CD4-positive, alpha-beta memory T cell (primary cell): ENCODE data around the gene SAA2. TPM values are rescaled to one million over a fixed set of nuclear protein-coding genes. Genes with fewer than 3 reads are reported as not detected.

Experiments
- CTCF ChIA-PET: fragments of 350-600 bp; sonication (Branson Sonifier 250); formaldehyde crosslinking; loops from one replicate; lab custom pipeline; 2021; ENCODE audit warnings: inconsistent platforms; ENCODE audit not compliant: partially characterized antibody; lab: Charles Lee
- POLR2A ChIA-PET: fragments of 350-600 bp; sonication (Branson Sonifier 250); formaldehyde crosslinking; loops from one replicate; lab custom pipeline; 2021; ENCODE audit not compliant: partially characterized antibody; lab: Charles Lee
- DNase-seq, 5 donors: peaks; one replicate each; pipeline versions ENCODE4 v3.0.0 to v3.0.0-alpha.2; 2020 to 2022; ENCODE audit warnings: mixed read lengths in 1 of 5
- H3K27ac ChIP-seq: one replicate; pipeline ENCODE4 v1.7.0; 2013; ENCODE audit warnings: low read depth, low read length
- H3K27me3 ChIP-seq: 2 replicates; pipeline ENCODE4 v1.7.0; 2013; ENCODE audit warnings: mild to moderate bottlenecking, low read length, moderate library complexity; ENCODE audit not compliant: insufficient read depth
- H3K36me3 ChIP-seq: 2 replicates; pipeline ENCODE4 v1.7.0; 2013; ENCODE audit warnings: mild to moderate bottlenecking, low read length, moderate library complexity; ENCODE audit not compliant: insufficient read depth
- H3K4me1 ChIP-seq: 2 replicates; pipeline ENCODE4 v1.7.0; 2013; ENCODE audit warnings: mild to moderate bottlenecking, low read length, moderate library complexity; ENCODE audit not compliant: insufficient read depth
- H3K4me3 ChIP-seq, 2 donors: one replicate each; pipeline ENCODE4 v1.7.0; 2013; ENCODE audit warnings: low read length in 2 of 2, mild to moderate bottlenecking in 1 of 2
- H3K9me3 ChIP-seq, 2 donors: one replicate each; pipeline ENCODE4 v1.7.0; 2013; ENCODE audit warnings: low read length in 2 of 2, control low read depth in 1 of 2; ENCODE audit not compliant: control insufficient read depth in 1 of 2
- H3K27ac Mint-ChIP-seq, 7 donors: one replicate each; pipeline ENCODE4 v1.8.0; 2020 to 2021; ENCODE audit warnings: mixed read lengths in 7 of 7, mild to moderate bottlenecking in 6 of 7, inconsistent platforms in 3 of 7, moderate library complexity in 3 of 7
- H3K27me3 Mint-ChIP-seq, 2 donors: one replicate each; pipeline ENCODE4 v1.8.0; 2020 to 2021; ENCODE audit warnings: mixed read lengths in 2 of 2
- H3K36me3 Mint-ChIP-seq, 2 donors: one replicate each; pipeline ENCODE4 v1.8.0; 2020 to 2021; ENCODE audit warnings: mixed read lengths in 2 of 2, inconsistent platforms in 1 of 2, mild to moderate bottlenecking in 1 of 2
- H3K4me1 Mint-ChIP-seq, 4 donors: one replicate each; pipeline ENCODE4 v1.8.0; 2020 to 2021; ENCODE audit warnings: mixed read lengths in 4 of 4, mild to moderate bottlenecking in 1 of 4
- H3K4me3 Mint-ChIP-seq, 8 donors: one replicate each; pipeline ENCODE4 v1.8.0; 2020 to 2021; ENCODE audit warnings: mixed read lengths in 8 of 8, mild to moderate bottlenecking in 7 of 8, moderate library complexity in 6 of 8, inconsistent platforms in 3 of 8
- H3K9me3 Mint-ChIP-seq, 8 donors: one replicate each; pipeline ENCODE4 v1.8.0; 2020 to 2021; ENCODE audit warnings: mixed read lengths in 8 of 8, mild to moderate bottlenecking in 5 of 8, inconsistent platforms in 3 of 8, moderate library complexity in 1 of 8
- intact Hi-C: fragments of 100-400 bp; cut with micrococcal nuclease; formaldehyde crosslinking; loops from one replicate; pipeline ENCODE4 v1.15.1; 2023
- polyA plus RNA-seq, 2 donors: library from polyadenylated mRNA; unstranded; fragments of 300-500 nt; fragmentation: Illumina TruSeq; gene quantifications; one replicate each; pipeline ENCODE4 v1.2.3, GENCODE V29; 2021
- total RNA-seq, 2 experiments: library from RNA; stranded (reverse); gene quantifications; one replicate each; pipeline ENCODE4 v1.2.3, GENCODE V29; 2021

SAA2 gene
- total and polyA plus RNA-seq, 4 experiments from 2014 or later, result not detected

DNA sequence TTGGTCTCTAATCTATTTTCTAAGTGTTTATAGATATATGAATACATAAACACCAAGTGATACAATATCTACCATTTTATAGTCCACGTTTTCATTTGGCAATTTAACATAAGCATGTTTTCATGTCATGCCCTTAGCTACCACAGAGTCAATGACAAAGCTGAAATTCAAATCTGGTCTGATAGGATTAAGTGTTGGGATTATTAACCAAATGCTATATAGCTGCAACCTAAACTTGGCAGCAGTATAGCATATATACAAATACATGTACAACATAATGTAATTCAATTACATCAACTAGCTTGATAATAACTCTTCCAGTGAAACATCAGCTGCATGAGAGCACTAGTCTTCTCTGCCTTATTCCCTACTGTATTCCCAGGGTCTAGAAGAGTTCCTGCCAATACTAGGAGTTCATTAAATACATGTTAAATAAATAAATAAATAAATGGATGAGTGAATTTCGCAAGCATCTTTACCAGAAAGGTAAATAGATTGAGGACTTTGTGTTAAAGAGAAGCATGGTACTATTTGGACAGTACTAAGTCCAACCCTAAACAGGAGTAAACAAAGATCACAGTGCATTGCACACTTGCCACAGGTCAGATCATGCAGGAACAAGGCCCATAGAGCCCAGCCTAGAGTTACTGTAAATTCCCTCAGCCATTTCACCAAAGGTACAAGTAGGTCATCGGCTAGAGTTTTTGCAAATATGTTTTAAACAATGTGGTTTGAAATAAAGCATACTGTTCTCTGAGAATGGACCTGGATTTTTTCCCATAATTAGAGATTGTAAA, 24.7 kb downstream of the SAA2 start:
- POLR2A ChIA-PET, result no interaction called here
- H3K27ac ChIP-seq, result no peak overlapping the region
- no peak overlapping the region for H3K4me3 Mint-ChIP-seq
- no peaks in the 10 kb centered on the region for H3K9me3 ChIP-seq
- H3K36me3 ChIP-seq, result no peaks in the 10 kb centered on the region
- CTCF ChIA-PET, result no interaction called here
- peaks cover 0 to 2% (median 0%) of the 10 kb centered on the region in 8 donors for H3K9me3 Mint-ChIP-seq
- intact Hi-C loops, result no loop called here
- H3K27ac Mint-ChIP-seq, result no peak overlapping the region
- H3K4me1 ChIP-seq, result no peaks in the 10 kb centered on the region
- no peak for DNase-seq
- no peaks in the 10 kb centered on the region for H3K4me1 Mint-ChIP-seq
- peaks cover 7 to 8% of the 10 kb centered on the region in 2 donors for H3K27me3 Mint-ChIP-seq
- no peak overlapping the region for H3K4me3 ChIP-seq
- H3K27me3 ChIP-seq, result no peaks in the 10 kb centered on the region
- no peaks in the 10 kb centered on the region for H3K36me3 Mint-ChIP-seq

- Histone ChIP-seq H3K27me3 (no peaks in the 10 kb centered on the region), H3K27ac (no peak overlapping the region), H3K4me1 (no peaks in the 10 kb centered on the region), H3K36me3 (no peaks in the 10 kb centered on the region), H3K9me3 (no peaks in the 10 kb centered on the region), H3K4me3 (no peak overlapping the region)
- ChIA-PET POLR2A (no interaction called here), CTCF (no interaction called here)
- no peak for DNase-seq
- Mint-ChIP-seq H3K36me3 (no peaks in the 10 kb centered on the region), H3K4me3 (no peak overlapping the region), H3K27ac (no peak overlapping the region), H3K9me3 (peaks cover 0 to 4% (median 0%) of the 10 kb centered on the region in 8 donors), H3K27me3 (peaks cover 7 to 9% of the 10 kb centered on the region in 2 donors), H3K4me1 (no peaks in the 10 kb centered on the region)
- intact Hi-C loops, result no loop called here
Observed at GRCh38 chr11:18222814-18223421, 25.6 kb downstream of the SAA2 start.

DNA sequence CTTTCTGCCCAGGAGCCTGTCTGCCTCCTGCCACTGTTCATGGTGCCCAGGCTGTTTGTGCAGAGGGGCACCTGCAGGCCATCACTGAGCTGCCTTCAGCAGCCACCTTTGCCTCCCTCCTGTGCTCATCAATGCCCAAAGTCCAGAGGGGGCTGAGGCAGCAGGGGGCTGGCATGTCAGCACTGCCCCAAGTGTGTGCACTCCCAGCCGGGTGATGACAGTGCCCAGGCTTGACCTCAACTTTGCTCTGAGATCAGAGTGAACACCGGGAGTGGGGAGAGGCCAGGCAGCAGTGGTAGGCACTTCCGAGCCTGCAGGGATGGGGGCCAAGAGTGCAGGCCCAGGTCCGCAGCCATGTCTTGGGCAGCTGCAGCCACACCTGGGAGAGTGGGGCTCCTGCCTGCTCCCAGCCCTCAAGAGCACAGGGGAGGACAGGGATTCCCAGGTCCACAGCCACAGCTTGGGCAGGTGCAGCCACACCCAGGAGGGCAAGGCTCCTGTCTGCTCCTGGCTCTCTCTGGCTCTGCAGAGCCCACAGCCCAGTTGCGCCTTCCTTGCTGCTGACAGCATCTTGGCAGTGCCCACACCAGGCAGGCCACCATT, 27.1 kb downstream of the SAA2 start:
- DNase-seq, result no peak
- POLR2A ChIA-PET, result no interaction called here
- Mint-ChIP-seq H3K4me1 (no peaks in the 10 kb centered on the region), H3K27ac (no peak overlapping the region), H3K4me3 (no peak overlapping the region), H3K36me3 (no peaks in the 10 kb centered on the region), H3K27me3 (peaks cover 6 to 9% of the 10 kb centered on the region in 2 donors), H3K9me3 (peaks cover 0 to 4% (median 0%) of the 10 kb centered on the region in 8 donors)
- CTCF ChIA-PET, result no interaction called here
- H3K36me3 ChIP-seq, result no peaks in the 10 kb centered on the region
- H3K4me1 ChIP-seq, result no peaks in the 10 kb centered on the region
- intact Hi-C loops, result no loop called here
- H3K27ac ChIP-seq, result no peak overlapping the region
- no peaks in the 10 kb centered on the region for H3K27me3 ChIP-seq
- H3K4me3 ChIP-seq, result no peak overlapping the region
- no peaks in the 10 kb centered on the region for H3K9me3 ChIP-seq

DNA sequence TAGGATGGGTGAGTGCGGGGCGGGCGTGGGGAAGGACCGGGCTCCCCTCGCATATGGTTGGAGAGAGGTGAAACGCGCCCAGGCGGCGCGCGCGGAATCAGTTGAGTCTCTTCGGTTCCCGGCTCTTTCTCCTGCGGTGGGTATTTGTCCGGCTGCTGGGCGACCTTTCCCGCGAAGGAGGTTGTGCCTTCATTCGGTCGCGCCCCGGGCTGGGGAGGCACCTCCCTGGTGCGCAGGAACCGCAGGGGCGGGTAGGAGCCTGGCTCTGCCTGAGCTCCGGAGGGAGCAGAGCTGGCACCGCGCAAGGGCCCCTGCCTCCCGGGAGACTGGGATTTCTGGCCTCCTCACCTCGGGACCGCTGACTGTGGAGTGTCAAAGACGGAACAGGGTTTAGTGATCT, 39.4 kb downstream of the SAA2 start:
- Histone ChIP-seq H3K36me3 (no peaks in the 10 kb centered on the region), H3K27ac (no peak overlapping the region), H3K9me3 (no peaks in the 10 kb centered on the region), H3K4me3 (no peak overlapping the region), H3K27me3 (peaks cover 4% of the 10 kb centered on the region), H3K4me1 (no peaks in the 10 kb centered on the region)
- Mint-ChIP-seq H3K36me3 (peaks cover 1 to 3% of the 10 kb centered on the region in 2 donors), H3K4me3 (no peak overlapping the region), H3K4me1 (peaks cover 0 to 4% (median under 1%) of the 10 kb centered on the region in 4 donors), H3K27ac (no peak overlapping the region), H3K9me3 (peaks cover 0 to 2% (median 0%) of the 10 kb centered on the region in 8 donors), H3K27me3 (peaks cover 27 to 30% of the 10 kb centered on the region in 2 donors)
- DNase-seq, result no peak
- intact Hi-C loops, result no loop called here
- POLR2A ChIA-PET, result no interaction called here
- CTCF ChIA-PET, result no interaction called here

DNA sequence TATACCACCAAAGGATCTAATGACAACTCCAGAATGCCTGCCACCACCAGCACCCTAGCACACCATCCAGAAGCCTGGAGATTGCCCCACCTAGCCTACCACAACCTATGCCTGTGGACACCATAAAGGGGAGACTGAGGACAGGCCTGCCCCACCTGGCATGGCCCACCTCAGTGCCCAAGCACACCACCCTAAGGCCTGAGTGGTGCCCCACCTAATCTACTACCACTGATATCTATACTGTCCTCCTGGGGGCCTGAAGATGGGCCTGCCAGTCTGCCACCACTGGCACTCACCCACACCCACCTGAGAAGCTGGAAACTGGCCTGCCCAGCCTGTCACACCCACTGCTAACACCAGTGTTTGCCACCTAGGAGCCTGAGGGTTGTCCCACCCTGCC, 43.7 kb downstream of the SAA2 start:
- no peak overlapping the region for H3K4me3 Mint-ChIP-seq
- CTCF ChIA-PET, result interaction anchor here (0.9 kb wide), 1 partner anchor 16 kb away, joined by 3 read pairs; no protein-coding TSS in a partner anchor

GRCh38 chr11:18204220-18204619, 44.2 kb downstream of the SAA2 start:
- Histone ChIP-seq H3K4me3 (no peak overlapping the region), H3K9me3 (no peaks in the 10 kb centered on the region), H3K27ac (no peak overlapping the region), H3K4me1 (no peaks in the 10 kb centered on the region), H3K27me3 (no peaks in the 10 kb centered on the region), H3K36me3 (no peaks in the 10 kb centered on the region)
- no peak overlapping the region for H3K27ac Mint-ChIP-seq
- peaks cover 32 to 39% of the 10 kb centered on the region in 2 donors for H3K27me3 Mint-ChIP-seq
- peaks cover 0 to 4% (median under 1%) of the 10 kb centered on the region in 4 donors for H3K4me1 Mint-ChIP-seq
- ChIA-PET CTCF (interaction anchor here (0.9 kb wide), 1 partner anchor 16 kb away, joined by 3 read pairs; no protein-coding TSS in a partner anchor), POLR2A (no interaction called here)
- H3K4me3 Mint-ChIP-seq, result no peak overlapping the region
- peaks cover 0 to 12% (median 5%) of the 10 kb centered on the region in 8 donors for H3K9me3 Mint-ChIP-seq
- peaks cover 1 to 3% of the 10 kb centered on the region in 2 donors for H3K36me3 Mint-ChIP-seq
- DNase-seq, result no peak
- intact Hi-C loops, result no loop called here

More for the DNA sequence above, 43.7 kb downstream of the SAA2 start:
- H3K9me3 Mint-ChIP-seq, result peaks cover 0 to 12% (median 5%) of the 10 kb centered on the region in 8 donors
- no peaks in the 10 kb centered on the region for H3K36me3 ChIP-seq
- POLR2A ChIA-PET, result no interaction called here
- H3K4me3 ChIP-seq, result no peak overlapping the region
- H3K4me1 Mint-ChIP-seq, result peaks cover 0 to 4% (median under 1%) of the 10 kb centered on the region in 4 donors
- no peaks in the 10 kb centered on the region for H3K9me3 ChIP-seq
- no peak for DNase-seq
- peaks cover 1 to 3% of the 10 kb centered on the region in 2 donors for H3K36me3 Mint-ChIP-seq
- intact Hi-C loops, result no loop called here
- no peak overlapping the region for H3K27ac Mint-ChIP-seq
- no peak overlapping the region for H3K27ac ChIP-seq
- H3K4me1 ChIP-seq, result no peaks in the 10 kb centered on the region
- peaks cover 3% of the 10 kb centered on the region for H3K27me3 ChIP-seq
- peaks cover 31 to 37% of the 10 kb centered on the region in 2 donors for H3K27me3 Mint-ChIP-seq

DNA sequence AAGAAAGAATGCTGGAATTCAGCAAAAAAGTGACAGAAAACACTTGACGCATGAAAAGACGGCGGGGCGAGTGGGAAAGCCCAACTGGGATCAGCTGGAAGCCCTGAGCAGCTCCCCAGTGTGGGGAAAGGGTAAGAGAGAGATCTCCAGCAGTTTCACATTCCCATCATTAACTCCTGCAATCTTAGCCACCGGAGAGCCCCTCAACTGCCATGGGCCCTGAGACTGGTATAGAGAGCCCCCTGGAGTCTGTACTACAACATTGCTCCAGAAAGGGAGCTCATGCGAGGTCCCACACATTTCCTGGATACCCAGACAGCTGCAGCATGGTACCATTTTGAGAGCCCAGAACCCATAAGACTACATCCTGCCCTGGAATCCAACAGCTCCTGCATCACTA, 44.7 kb downstream of the SAA2 start:
- H3K36me3 ChIP-seq, result no peaks in the 10 kb centered on the region
- Mint-ChIP-seq H3K27me3 (peaks cover 33 to 37% of the 10 kb centered on the region in 2 donors), H3K27ac (no peak overlapping the region), H3K36me3 (peaks cover 1 to 3% of the 10 kb centered on the region in 2 donors), H3K4me1 (peaks cover 0 to 4% (median under 1%) of the 10 kb centered on the region in 4 donors), H3K4me3 (no peak overlapping the region), H3K9me3 (peaks cover 0 to 12% (median 5%) of the 10 kb centered on the region in 8 donors)
- H3K4me1 ChIP-seq, result no peaks in the 10 kb centered on the region
- no peak overlapping the region for H3K4me3 ChIP-seq
- no peak for DNase-seq
- no peak overlapping the region for H3K27ac ChIP-seq
- H3K9me3 ChIP-seq, result no peaks in the 10 kb centered on the region
- ChIA-PET CTCF (interaction anchor here (0.9 kb wide), 1 partner anchor 15 kb away, joined by 3 read pairs; no protein-coding TSS in a partner anchor), POLR2A (no interaction called here)
- no peaks in the 10 kb centered on the region for H3K27me3 ChIP-seq
- intact Hi-C loops, result no loop called here
